HG02642 (cell line): ENCODE data around the gene ABHD16B.

Source experiments
- ATAC-seq: cut with Tn5 transposase; IDR thresholded peaks from one replicate; pipeline ENCODE4 v1.9.1; 2021; ENCODE audit warnings: mild to moderate bottlenecking; ENCODE audit not compliant: unreplicated experiment, poor library complexity

The ABHD16B gene

GRCh38 chr20:63892402-63892801, 31.1 kb downstream of the ABHD16B start:
- ATAC-seq: no peak

DNA sequence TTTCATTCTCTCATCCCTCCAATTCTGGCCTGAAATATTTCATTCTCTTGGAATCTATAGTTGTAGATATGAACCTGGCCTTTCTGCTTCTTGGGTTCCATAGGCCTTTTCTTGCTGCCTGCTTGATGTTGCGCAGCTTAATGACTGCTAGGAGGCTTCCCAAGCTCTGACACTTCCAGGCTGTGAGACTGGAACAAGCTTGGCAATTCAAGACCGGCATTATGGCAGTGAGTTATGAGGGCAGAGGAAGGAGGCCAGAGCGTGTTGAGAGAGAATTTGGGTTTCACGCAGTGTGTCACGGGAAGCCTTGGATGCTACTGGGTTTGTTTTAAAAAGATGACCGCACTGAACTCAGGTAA, 32.7 kb downstream of the ABHD16B start:
- ATAC-seq: no peak

DNA sequence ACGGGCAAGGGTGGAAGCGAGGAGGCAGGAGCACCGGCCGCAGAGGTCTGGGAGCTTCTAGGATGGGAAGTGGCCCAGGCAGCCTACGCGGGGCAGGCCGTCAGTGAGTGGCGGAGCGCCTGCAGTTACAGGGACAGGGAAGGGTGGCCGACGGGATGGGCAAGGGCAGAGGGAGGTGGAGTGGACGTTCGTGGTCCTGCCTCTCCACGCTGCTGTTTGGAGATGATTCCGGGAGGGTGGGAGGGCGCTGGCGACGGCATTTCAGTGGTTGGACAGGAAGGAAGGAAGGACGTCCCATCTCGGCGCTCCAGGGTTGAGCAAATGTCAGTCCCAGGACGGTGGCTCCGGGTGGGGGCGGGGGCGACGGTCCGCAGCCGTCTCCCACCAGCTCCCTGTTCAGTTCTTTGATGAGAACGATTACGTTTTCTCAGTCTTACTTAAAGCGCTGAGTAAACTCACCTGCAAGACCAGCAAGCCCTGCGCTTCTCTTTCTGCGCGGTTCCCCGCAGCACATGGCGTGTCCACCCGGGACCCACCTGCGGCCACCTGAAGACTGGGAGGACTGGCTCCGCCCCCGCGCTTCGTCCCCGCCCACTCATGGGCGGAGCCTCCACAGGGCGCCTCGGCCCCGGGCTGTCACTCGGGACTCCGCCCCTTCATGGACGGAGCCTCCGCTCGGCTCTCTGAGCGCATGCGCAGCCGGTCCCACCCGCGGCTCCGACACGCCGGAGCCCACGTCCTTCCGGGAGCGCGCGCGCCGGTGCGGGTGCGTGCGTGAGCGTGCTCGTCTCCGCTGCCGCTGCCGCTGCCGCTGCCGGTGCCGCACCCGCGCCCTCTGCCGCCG, 33.3 kb downstream of the ABHD16B start, which contains the start of gene DNAJC5:
DNAJC5 (plus strand) TSS at position 769 of the 844 bp plus-strand sequence. CDS start 33,220 bp downstream, outside the sequence.
- peak; percentile 92 for ATAC-seq

DNA sequence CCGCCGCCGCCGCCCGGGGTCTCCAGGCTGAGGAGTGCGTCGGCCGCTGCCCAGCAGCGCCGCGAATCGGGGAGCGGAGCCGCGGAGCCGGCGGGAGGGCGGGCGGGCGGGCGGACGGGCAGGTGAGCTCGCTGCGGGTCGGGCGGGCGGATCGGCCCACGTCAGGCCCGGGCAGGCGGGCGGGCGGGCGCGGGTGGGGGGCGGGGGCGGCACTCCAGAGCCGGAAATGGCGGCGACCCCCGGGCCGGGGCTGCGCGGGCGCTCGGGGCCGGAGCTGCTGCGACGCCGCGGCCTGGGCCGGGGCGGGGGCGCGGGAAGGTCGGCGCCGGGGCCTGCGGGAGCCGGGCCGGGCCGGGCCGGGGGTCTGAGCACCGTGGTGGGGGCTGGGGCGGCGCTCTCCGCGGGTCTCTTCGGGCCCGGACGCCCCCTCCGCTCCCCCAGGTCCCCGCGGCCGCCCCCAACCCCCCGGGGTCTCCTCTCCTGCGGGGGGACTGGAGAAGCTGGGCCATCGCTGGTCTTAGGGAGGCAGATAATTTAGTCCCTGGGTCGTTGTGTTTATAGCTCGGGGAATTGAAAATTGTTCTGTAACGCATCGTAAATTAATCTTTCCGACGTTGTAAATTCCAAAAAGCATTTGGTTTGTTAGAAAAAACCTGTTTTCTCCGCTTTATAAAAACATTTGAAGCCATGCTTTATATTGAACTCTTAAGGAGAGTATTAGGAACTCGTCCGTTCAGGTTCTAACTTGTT, 34.1 kb downstream of the ABHD16B start:
- peak; percentile 24 for ATAC-seq

DNA sequence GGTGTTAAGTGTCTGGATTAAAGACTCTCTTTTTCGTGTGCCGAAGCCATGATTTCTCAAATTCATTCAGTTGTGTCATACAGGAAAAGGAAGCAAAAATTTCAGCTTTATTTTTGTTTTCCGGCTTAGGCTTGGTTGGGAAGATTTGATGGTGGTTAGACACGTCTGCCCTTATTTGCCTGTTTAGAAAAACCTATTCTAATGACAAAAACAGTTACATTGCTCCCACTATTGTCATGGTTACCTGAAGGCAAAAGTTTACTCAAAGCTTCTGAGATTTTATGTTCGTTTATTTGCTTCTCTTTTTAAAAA, 34.6 kb downstream of the ABHD16B start:
- no peak for ATAC-seq

- ATAC-seq: peak; percentile 29
Observed at GRCh38 chr20:63896264-63897105, 35.2 kb downstream of the ABHD16B start.

GRCh38 chr20:63897978-63898561, 36.8 kb downstream of the ABHD16B start:
- no peak for ATAC-seq

GRCh38 chr20:63898882-63899558, 37.7 kb downstream of the ABHD16B start:
- no peak for ATAC-seq

DNA sequence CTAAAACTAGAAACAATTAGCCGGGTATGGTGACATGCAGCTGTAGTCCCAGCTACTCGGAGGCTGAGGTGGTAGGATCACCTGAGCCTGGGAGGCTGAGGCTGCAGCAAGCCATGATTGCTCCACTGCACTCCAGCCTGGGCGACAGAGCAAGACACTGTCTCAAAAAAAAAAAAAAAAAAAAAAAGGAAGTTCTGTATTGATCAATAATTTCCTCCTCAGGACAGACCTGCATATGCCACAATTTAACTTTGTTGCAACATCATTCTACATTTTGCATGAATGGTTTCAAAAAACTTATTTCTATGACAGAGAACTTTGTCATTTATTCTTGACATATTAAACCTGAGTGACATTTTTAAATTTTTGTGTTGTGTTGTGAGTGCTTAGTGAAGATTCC, 39.1 kb downstream of the ABHD16B start:
- no peak for ATAC-seq

DNA sequence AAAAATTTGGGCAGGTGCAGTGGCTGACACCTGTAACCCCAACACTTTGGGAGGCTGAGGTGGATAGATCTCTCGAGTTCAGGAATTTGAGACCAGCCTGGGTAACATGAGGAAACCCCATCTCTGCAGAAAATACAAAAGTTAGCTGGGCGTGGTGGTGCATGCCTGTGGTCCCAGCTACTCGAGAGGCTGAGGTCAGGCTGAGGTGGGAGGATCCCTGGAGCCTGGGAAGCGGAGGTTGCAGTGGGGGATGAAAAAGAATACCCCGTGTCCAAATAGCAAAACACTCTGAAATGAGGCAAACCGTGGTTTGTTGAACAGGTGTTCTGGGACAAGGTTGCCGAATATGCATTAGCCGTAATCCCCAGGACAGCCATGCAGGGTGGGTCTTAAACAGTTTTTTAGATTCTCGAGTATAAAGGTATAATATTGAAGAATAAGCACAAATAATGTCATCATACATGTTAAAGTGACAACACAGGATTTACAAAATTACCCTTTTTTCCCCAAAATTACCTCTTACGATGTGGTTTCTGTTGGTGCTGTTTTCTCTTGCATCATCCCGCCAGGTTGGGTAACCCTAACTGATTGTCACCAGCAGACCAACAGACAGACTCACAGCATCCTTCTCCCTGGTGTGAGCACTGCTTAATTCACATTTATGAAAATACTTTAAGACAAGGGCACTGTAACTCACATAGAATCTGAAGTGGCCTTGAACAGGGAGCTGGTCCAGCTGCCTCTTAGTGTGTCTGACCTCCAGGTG, 42.7 kb downstream of the ABHD16B start:
- no peak for ATAC-seq

- ATAC-seq: no peak
Observed at GRCh38 chr20:63908008-63908682, 46.8 kb downstream of the ABHD16B start.

DNA sequence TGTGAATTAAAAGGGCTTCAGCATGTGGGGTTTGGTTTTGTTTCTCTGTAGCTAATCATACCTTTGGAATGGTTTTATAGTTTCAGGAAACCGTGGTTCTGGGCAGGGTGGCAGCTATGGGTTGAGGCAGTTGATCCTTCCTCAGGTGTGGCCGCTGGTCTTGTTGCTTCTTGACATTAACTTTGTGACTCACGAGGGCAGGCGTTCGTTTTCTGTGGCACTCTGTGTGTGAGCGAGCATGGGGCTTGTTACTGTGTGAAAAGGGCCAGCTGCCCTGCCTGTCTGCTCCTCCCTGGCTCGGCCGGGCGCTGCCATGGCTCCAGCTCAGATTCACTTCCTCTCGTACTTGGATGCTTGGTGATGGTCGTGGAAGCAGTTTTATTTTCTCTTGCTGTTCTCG, 49.9 kb downstream of the ABHD16B start:
- ATAC-seq: no peak
